CD14-positive monocyte (primary cell): ENCODE data around the gene PIGR. TPM values are rescaled to one million over a fixed set of nuclear protein-coding genes. Genes with fewer than 3 reads are reported as not detected.
A peak's percentile ranks its signal among the peaks of the same experiment; 100 is the strongest.

Source experiments
- DNase-seq, 3 donors: peaks; one replicate each; pipeline ENCODE4 v3.0.0-alpha.2; 2011 to 2022
- H2AFZ ChIP-seq: 2 replicates; pipeline ENCODE4 v1.6.0; 2012; ENCODE audit warnings: mild to moderate bottlenecking, low read depth, low read length, inconsistent platforms; ENCODE audit not compliant: insufficient read depth, poor library complexity, severe bottlenecking
- H3K27ac ChIP-seq, 2 donors: 1 replicate in 1 of 2; 2 replicates in 1 of 2; pipeline ENCODE4 v1.5.1; 2012 to 2013; ENCODE audit warnings: low read length in 2 of 2, control low read depth in 1 of 2, inconsistent platforms in 1 of 2, low read depth in 1 of 2, mild to moderate bottlenecking in 1 of 2
- H3K27me3 ChIP-seq, 2 donors: one replicate each; pipeline versions ENCODE4 v1.6.0 to v1.6.1; 2011 to 2013; ENCODE audit warnings: low read length in 2 of 2; ENCODE audit not compliant: control insufficient read depth in 2 of 2, insufficient read depth in 2 of 2
- H3K36me3 ChIP-seq, 2 donors: replicated peaks in 1 of 2; 1 replicate in 1 of 2; 2 replicates in 1 of 2; pipeline versions ENCODE4 v1.5.1 to v1.6.1; 2012 to 2013; ENCODE audit warnings: low read length in 2 of 2, control low read depth in 1 of 2, inconsistent platforms in 1 of 2, mild to moderate bottlenecking in 1 of 2; ENCODE audit not compliant: insufficient read depth in 2 of 2, control insufficient read depth in 1 of 2
- H3K4me1 ChIP-seq, 2 donors: 1 replicate in 1 of 2; 2 replicates in 1 of 2; pipeline versions ENCODE4 v1.5.1 to v1.6.1; 2012 to 2013; ENCODE audit warnings: low read length in 2 of 2, control low read depth in 1 of 2, inconsistent platforms in 1 of 2, mild to moderate bottlenecking in 1 of 2, moderate library complexity in 1 of 2; ENCODE audit not compliant: insufficient read depth in 2 of 2, control insufficient read depth in 1 of 2
- H3K4me2 ChIP-seq: replicated peaks from 2 replicates; pipeline ENCODE3; 2012; ENCODE audit warnings: low read length, moderate library complexity, mild to moderate bottlenecking; ENCODE audit not compliant: poor library complexity, severe bottlenecking; ENCODE audit errors: extremely low read depth
- H3K4me3 ChIP-seq, 3 experiments: fragments of 200-600 bp in 1 of 3; sonication (generic) in 1 of 3; replicated peaks in 1 of 3; 1 replicate in 2 of 3; 2 replicates in 1 of 3; pipeline ENCODE4 v1.5.1; 2011 to 2013; ENCODE audit warnings: low read length in 3 of 3, mild to moderate bottlenecking in 3 of 3, control low read depth in 2 of 3, low read depth in 2 of 3, inconsistent platforms in 1 of 3, moderate library complexity in 1 of 3
- H3K79me2 ChIP-seq: 2 replicates; pipeline ENCODE4 v1.6.0; 2012; ENCODE audit warnings: mild to moderate bottlenecking, control low read depth, inconsistent platforms, low read length, moderate library complexity; ENCODE audit not compliant: insufficient read depth
- H3K9ac ChIP-seq: 2 replicates; pipeline ENCODE4 v1.6.0; 2017; ENCODE audit warnings: low read length, mild to moderate bottlenecking; ENCODE audit not compliant: insufficient read depth, poor library complexity, severe bottlenecking
- H3K9me3 ChIP-seq, 2 donors: replicated peaks in 1 of 2; 1 replicate in 1 of 2; 2 replicates in 1 of 2; pipeline versions ENCODE4 v1.5.1 to v1.6.1; 2012 to 2013; ENCODE audit warnings: low read length in 2 of 2, control low read depth in 1 of 2; ENCODE audit not compliant: control insufficient read depth in 1 of 2, insufficient read depth in 1 of 2
- H4K20me1 ChIP-seq: 2 replicates; pipeline ENCODE4 v1.6.0; 2012; ENCODE audit warnings: mild to moderate bottlenecking, low read length, control low read depth, moderate library complexity; ENCODE audit not compliant: insufficient read depth
- H3K27ac Mint-ChIP-seq, 7 donors: one replicate each; pipeline ENCODE4 v1.8.0; 2020; ENCODE audit warnings: mild to moderate bottlenecking in 7 of 7, mixed read lengths in 7 of 7, moderate library complexity in 6 of 7, inconsistent platforms in 2 of 7
- H3K27me3 Mint-ChIP-seq, 3 donors: one replicate each; pipeline ENCODE4 v1.8.0; 2021 to 2022; ENCODE audit warnings: low read depth in 3 of 3, mild to moderate bottlenecking in 3 of 3, mixed read lengths in 3 of 3, moderate library complexity in 3 of 3, inconsistent platforms in 1 of 3
- H3K36me3 Mint-ChIP-seq, 2 donors: one replicate each; pipeline ENCODE4 v1.8.0; 2020; ENCODE audit warnings: mixed read lengths in 2 of 2, inconsistent platforms in 1 of 2, mild to moderate bottlenecking in 1 of 2
- H3K4me1 Mint-ChIP-seq: one replicate; pipeline ENCODE4 v1.8.0; 2020; ENCODE audit warnings: mild to moderate bottlenecking, mixed read lengths
- H3K4me3 Mint-ChIP-seq, 2 donors: one replicate each; pipeline ENCODE4 v1.8.0; 2020; ENCODE audit warnings: mild to moderate bottlenecking in 2 of 2, mixed read lengths in 2 of 2, moderate library complexity in 1 of 2
- H3K9me3 Mint-ChIP-seq, 7 donors: one replicate each; pipeline ENCODE4 v1.8.0; 2020 to 2022; ENCODE audit warnings: mixed read lengths in 7 of 7, mild to moderate bottlenecking in 6 of 7, moderate library complexity in 6 of 7, inconsistent platforms in 2 of 7
- CTCF ChIP-seq: fragments of 200-600 bp; IDR thresholded peaks from one replicate; pipeline ENCODE4 v1.8.0; 2022; ENCODE audit warnings: antibody characterized with exemption, mild to moderate bottlenecking
- WGBS: methylation state at CpG from one replicate; pipeline ENCODE4 v1.1.5; 2013; ENCODE audit warnings: missing lambda C conversion rate; ENCODE audit not compliant: insufficient coverage; 5-methylcytosine and 5-hydroxymethylcytosine counted together
- intact Hi-C, 2 donors: fragments of 100-400 bp; cut with micrococcal nuclease; formaldehyde crosslinking; loops; one replicate each; pipeline versions ENCODE4 v1.15.0 to v1.15.1; 2023
- polyA plus RNA-seq, 3 donors: library from polyadenylated mRNA; depleted of rRNA in 1 of 3; unstranded in 2 of 3; stranded (reverse) in 1 of 3; fragments of 300-500 nt in 2 of 3; fragments of >200 nt in 1 of 3; fragmentation: Illumina TruSeq in 2 of 3; gene quantifications; 1 replicate in 2 of 3; 2 replicates in 1 of 3; pipeline ENCODE4 v1.2.3, GENCODE V29; 2012 to 2021

The PIGR gene
- polyA plus RNA-seq, 3 donors = 0.01 TPM; not detected in 2

DNA sequence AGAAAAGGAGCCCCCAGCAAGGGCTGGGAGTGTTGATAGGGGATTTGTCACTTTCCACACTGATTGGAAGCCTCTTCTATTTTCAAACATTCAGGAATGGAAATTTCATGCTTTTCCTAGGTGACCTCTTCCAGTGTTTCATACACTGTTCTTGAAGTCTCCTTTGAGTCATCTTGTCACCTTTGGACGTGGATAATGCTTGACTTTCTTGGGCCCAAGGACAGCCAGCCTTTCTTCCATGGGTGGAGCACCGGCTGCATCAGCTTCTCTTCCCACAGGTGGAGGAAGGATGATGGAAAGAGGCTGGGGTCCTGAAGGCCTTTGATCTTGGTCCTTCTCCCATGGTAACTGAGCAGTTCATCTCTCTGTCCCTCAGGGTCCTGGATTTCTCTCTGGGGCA lies 11.9 kb upstream of the PIGR start:
- Histone ChIP-seq H3K27me3 (no peaks in the 10 kb centered on the region), H2AFZ (no peak overlapping the region), H3K79me2 (no peaks in the 10 kb centered on the region), H3K36me3 (no peaks in the 10 kb centered on the region), H3K9ac (no peak overlapping the region), H3K4me2 (no peak overlapping the region), H3K27ac (no peak overlapping the region), H4K20me1 (peaks cover 4% of the 10 kb centered on the region), H3K4me1 (peaks cover 27 to 40% of the 10 kb centered on the region in 2 donors), H3K9me3 (no peaks in the 10 kb centered on the region), H3K4me3 (no peak overlapping the region)
- TF ChIP-seq CTCF = no peak
- Mint-ChIP-seq H3K4me1 (peaks cover 43% of the 10 kb centered on the region), H3K27me3 (peaks cover 23 to 32% (median 29%) of the 10 kb centered on the region in 3 donors), H3K27ac (no peak overlapping the region), H3K4me3 (no peak overlapping the region), H3K36me3 (peaks cover 0 to 3% of the 10 kb centered on the region in 2 donors), H3K9me3 (peaks cover 0 to 5% (median 0%) of the 10 kb centered on the region in 7 donors)
- DNase-seq = no peak
- intact Hi-C loops = no loop called here
- whole genome bisulfite sequencing = 100% methylated on average over 1 of the region's 2 CpGs

- Histone ChIP-seq H3K27ac (no peak overlapping the region), H3K4me1 (peaks cover 23 to 36% of the 10 kb centered on the region in 2 donors), H3K36me3 (no peaks in the 10 kb centered on the region), H3K9ac (no peak overlapping the region), H3K9me3 (no peaks in the 10 kb centered on the region), H3K4me3 (no peak overlapping the region), H2AFZ (no peak overlapping the region), H3K4me2 (no peak overlapping the region), H3K79me2 (no peaks in the 10 kb centered on the region), H3K27me3 (no peaks in the 10 kb centered on the region), H4K20me1 (peaks cover 4% of the 10 kb centered on the region)
- peaks cover 25 to 32% (median 29%) of the 10 kb centered on the region in 3 donors for H3K27me3 Mint-ChIP-seq
- intact Hi-C loops = no loop called here
- 93% methylated on average over 4 of the region's 5 CpGs for WGBS
- H3K27ac Mint-ChIP-seq = no peak overlapping the region
- DNase-seq = no peak
- peaks cover 0 to 3% of the 10 kb centered on the region in 2 donors for H3K36me3 Mint-ChIP-seq
- no peak for TF ChIP-seq CTCF
- peaks cover 0 to 5% (median 0%) of the 10 kb centered on the region in 7 donors for H3K9me3 Mint-ChIP-seq
- H3K4me1 Mint-ChIP-seq = peaks cover 41% of the 10 kb centered on the region
- H3K4me3 Mint-ChIP-seq = peak overlapping the region in 1 of 2 donors; percentile 13
Measured at GRCh38 chr1:206957639-206958038, 11.4 kb upstream of the PIGR start.
